GM12801 (cell line): ENCODE results near the gene KIF3A.

Experiments used
- CTCF ChIP-seq: IDR thresholded peaks from one replicate; pipeline ENCODE4 v1.5.1; 2011; ENCODE audit warnings: control low read depth; ENCODE audit not compliant: insufficient read length; ENCODE audit errors: extremely low read depth

Gene KIF3A

GRCh38 chr5:132729896-132730295 lies 7.5 kb downstream of the KIF3A start:
- no peak for TF ChIP-seq CTCF

GRCh38 chr5:132725745-132726144 lies 11.6 kb downstream of the KIF3A start:
- no peak for TF ChIP-seq CTCF

- no peak for TF ChIP-seq CTCF
Measured at GRCh38 chr5:132718544-132719312, 18.6 kb downstream of the KIF3A start.

- TF ChIP-seq CTCF: no peak
Measured at GRCh38 chr5:132714456-132715307, 22.7 kb downstream of the KIF3A start.

GRCh38 chr5:132708645-132709044 lies 28.7 kb downstream of the KIF3A start:
- no peak for TF ChIP-seq CTCF

- no peak for TF ChIP-seq CTCF
Measured at GRCh38 chr5:132704875-132705274, 32.5 kb downstream of the KIF3A start.

- TF ChIP-seq CTCF: no peak
Measured at GRCh38 chr5:132695956-132696355, 41.4 kb downstream of the KIF3A start.
